Activated T-cell treated with anti-CD3 and anti-CD28 coated beads, Interleukin-2, amount 50 U/mL, for 24 hours (primary cell): ENCODE data around the gene SORL1.
"Not testable (repeated sequence)": the region's sequence is repeated elsewhere in the genome, so short reads cannot be mapped to it uniquely, and the experiment has no call there.

Experiments
- DNase-seq: peaks from one replicate; pipeline ENCODE4 v3.0.0-alpha.2; 2020
- H3K27ac Mint-ChIP-seq: 2 replicates; pipeline ENCODE4 v1.8.0; 2020; ENCODE audit warnings: mild to moderate bottlenecking, mixed read lengths
- H3K27me3 Mint-ChIP-seq: 2 replicates; pipeline ENCODE4 v1.8.0; 2020; ENCODE audit warnings: mixed read lengths
- H3K36me3 Mint-ChIP-seq: 2 replicates; pipeline ENCODE4 v1.8.0; 2020; ENCODE audit warnings: low read depth, mixed read lengths
- H3K4me1 Mint-ChIP-seq: 2 replicates; pipeline ENCODE4 v1.8.0; 2020; ENCODE audit warnings: low read depth, mixed read lengths
- H3K4me3 Mint-ChIP-seq: 2 replicates; pipeline ENCODE4 v1.8.0; 2020; ENCODE audit warnings: mild to moderate bottlenecking, moderate library complexity, mixed read lengths
- H3K9me3 Mint-ChIP-seq: 2 replicates; pipeline ENCODE4 v1.8.0; 2020; ENCODE audit warnings: mixed read lengths

SORL1 gene

GRCh38 chr11:121634889-121635288, 182.8 kb downstream of the SORL1 start:
- no peak overlapping the region for H3K4me3 Mint-ChIP-seq
- peaks cover 36% of the 10 kb centered on the region for H3K36me3 Mint-ChIP-seq
- DNase-seq, result no peak
- no peaks in the 10 kb centered on the region for H3K9me3 Mint-ChIP-seq
- H3K4me1 Mint-ChIP-seq, result no peaks in the 10 kb centered on the region
- no peaks in the 10 kb centered on the region for H3K27me3 Mint-ChIP-seq
- H3K27ac Mint-ChIP-seq, result no peak overlapping the region

DNA sequence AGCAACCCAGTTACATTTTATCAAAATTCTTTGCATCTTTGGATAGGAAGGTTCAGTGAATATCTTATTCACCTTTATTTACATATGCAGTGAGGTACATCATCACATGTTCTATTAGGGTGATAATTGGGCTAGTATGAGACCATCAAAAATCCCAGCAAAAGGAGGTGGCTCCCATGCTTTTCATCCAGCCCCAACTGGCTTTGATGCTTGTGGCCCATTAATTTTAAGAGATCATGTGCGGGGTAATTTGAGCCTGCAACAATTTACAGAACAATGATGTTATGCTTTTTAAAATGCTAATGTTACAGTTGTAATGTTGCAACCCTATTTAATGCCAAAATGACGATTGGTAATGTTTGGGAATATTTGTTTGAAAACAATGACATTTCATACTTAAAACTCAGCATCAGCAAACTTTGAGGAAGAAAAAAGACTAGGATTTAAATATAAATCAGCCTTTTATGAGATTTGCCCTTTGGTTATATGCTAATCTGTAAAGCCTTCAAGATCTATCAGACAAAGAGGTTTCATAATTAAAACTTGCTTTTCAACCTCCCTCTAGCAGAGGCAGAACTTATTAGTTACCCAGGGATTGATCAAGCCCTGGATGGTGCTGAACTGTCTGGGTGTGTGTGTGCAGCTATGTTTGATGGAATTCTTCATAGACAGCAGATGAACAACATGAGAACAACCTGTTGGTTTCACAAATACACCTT, 184.1 kb downstream of the SORL1 start:
- no peak overlapping the region for H3K4me3 Mint-ChIP-seq
- no peak overlapping the region for H3K27ac Mint-ChIP-seq
- DNase-seq, result no peak
- no peaks in the 10 kb centered on the region for H3K27me3 Mint-ChIP-seq
- H3K4me1 Mint-ChIP-seq, result no peaks in the 10 kb centered on the region
- H3K36me3 Mint-ChIP-seq, result peaks cover 24% of the 10 kb centered on the region
- no peaks in the 10 kb centered on the region for H3K9me3 Mint-ChIP-seq

DNA sequence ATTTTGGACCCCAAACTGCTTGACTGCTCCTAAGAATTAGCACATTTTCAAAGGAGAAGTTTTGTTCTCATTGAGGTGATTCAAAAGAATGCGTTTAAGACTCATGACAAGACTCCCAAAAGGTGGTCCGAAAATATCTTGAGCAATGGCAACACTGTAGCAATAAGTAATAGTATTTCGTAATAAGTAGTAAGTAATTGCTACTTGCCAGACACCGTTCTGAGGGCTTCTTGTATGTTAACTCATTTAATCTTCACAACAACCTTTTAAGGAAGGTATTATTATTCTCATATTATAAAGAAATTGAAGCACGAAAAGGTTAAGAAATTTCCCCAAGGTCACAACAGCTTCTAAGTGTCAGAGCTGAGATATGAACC, 184.7 kb downstream of the SORL1 start:
- H3K27me3 Mint-ChIP-seq, result no peaks in the 10 kb centered on the region
- DNase-seq, result no peak
- H3K9me3 Mint-ChIP-seq, result no peaks in the 10 kb centered on the region
- peaks cover 19% of the 10 kb centered on the region for H3K36me3 Mint-ChIP-seq
- H3K4me3 Mint-ChIP-seq, result no peak overlapping the region
- no peaks in the 10 kb centered on the region for H3K4me1 Mint-ChIP-seq
- no peak overlapping the region for H3K27ac Mint-ChIP-seq

DNA sequence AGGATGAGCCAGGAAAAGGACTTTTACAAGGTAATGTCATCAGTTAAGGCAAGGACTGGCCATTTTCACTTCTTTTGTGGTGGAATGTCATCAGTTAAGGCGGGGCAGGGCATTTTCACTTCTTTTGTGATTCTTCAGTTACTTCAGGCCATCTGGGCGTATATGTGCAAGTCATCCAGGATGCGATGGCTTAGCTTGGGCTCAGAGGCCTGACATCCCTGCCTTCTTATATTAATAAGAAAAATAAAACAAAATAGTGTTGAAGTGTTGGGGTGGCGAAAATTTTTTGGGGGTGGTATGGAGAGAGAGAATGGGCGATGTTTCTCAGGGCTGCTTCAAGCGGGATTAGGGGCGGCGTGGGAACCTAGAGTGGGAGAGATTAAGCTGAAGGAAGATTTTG, 185.5 kb downstream of the SORL1 start:
- not testable (repeated sequence) for H3K27ac Mint-ChIP-seq, H3K9me3 Mint-ChIP-seq, H3K4me1 Mint-ChIP-seq, DNase-seq, H3K4me3 Mint-ChIP-seq, H3K27me3 Mint-ChIP-seq
- peaks cover 11% of the 10 kb centered on the region for H3K36me3 Mint-ChIP-seq

GRCh38 chr11:121643479-121644186, 191.5 kb downstream of the SORL1 start:
- no peaks in the 10 kb centered on the region for H3K9me3 Mint-ChIP-seq
- DNase-seq, result no peak
- H3K27ac Mint-ChIP-seq, result no peak overlapping the region
- no peaks in the 10 kb centered on the region for H3K36me3 Mint-ChIP-seq
- H3K4me1 Mint-ChIP-seq, result peaks cover 6% of the 10 kb centered on the region
- no peaks in the 10 kb centered on the region for H3K27me3 Mint-ChIP-seq
- H3K4me3 Mint-ChIP-seq, result no peak overlapping the region

DNA sequence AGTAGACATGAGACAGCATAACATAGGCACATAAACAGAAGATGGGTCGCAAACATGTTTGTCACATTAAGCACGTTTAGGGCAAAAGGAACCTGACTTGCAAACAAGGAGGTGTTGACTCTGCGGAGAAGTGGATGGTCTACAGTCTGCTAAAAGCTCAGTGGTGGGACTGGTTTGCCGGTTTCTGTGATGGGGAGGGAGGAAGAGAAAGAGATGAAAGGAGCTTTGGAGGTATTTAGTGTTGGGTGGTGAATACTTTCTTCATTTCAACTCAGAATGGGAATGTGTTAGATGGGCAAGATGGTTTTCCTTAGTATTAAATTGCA, 192.0 kb downstream of the SORL1 start:
- Mint-ChIP-seq H3K4me3 (no peak overlapping the region), H3K27me3 (no peaks in the 10 kb centered on the region), H3K4me1 (peaks cover 6% of the 10 kb centered on the region), H3K9me3 (no peaks in the 10 kb centered on the region), H3K27ac (no peak overlapping the region), H3K36me3 (no peaks in the 10 kb centered on the region)
- DNase-seq, result no peak

DNA sequence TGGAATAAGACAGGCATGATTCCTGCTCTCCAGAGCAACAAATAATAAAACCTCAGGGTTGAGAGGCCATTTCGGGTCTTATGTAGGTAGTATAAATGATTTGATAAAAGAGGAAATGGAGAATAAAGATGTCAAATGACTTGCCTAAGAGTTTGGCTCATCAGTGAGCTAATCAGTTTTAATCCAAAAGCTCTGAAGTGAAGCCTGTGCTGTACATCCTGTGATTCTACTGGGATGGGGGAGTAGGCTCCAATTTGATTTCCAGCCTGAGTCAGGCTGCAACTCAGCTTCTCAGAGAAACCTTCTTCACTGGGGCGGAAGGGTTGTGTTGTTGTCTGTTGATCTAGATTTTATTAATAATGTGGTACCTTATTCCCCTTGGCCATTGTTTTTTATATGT, 192.9 kb downstream of the SORL1 start:
- H3K4me3 Mint-ChIP-seq, result no peak overlapping the region
- no peaks in the 10 kb centered on the region for H3K9me3 Mint-ChIP-seq
- H3K27ac Mint-ChIP-seq, result no peak overlapping the region
- H3K27me3 Mint-ChIP-seq, result no peaks in the 10 kb centered on the region
- DNase-seq, result no peak
- peaks cover 12% of the 10 kb centered on the region for H3K4me1 Mint-ChIP-seq
- H3K36me3 Mint-ChIP-seq, result no peaks in the 10 kb centered on the region

GRCh38 chr11:121645596-121645995, 193.5 kb downstream of the SORL1 start:
- no peak overlapping the region for H3K4me3 Mint-ChIP-seq
- H3K4me1 Mint-ChIP-seq, result peaks cover 18% of the 10 kb centered on the region

DNA sequence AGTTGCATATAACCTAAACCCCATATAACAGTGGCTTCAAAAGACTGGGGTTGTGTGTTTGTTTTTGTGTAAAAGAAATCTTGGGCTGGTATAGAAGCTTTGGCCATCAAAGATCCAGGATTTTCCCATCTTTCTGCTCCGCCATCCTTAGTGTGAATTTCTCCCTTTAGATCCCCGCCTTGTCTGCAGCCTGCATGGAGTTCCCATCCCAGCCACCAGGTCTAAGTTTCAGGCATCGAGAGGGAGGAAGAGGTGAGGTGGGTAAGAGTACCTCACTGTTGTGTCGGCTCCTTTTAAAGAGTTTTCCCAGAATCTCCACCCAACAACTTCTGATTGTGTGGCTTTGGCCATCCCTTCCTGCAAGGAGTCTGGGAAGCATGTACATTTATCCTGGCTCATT, 196.2 kb downstream of the SORL1 start:
- no peak overlapping the region for H3K27ac Mint-ChIP-seq
- H3K27me3 Mint-ChIP-seq, result no peaks in the 10 kb centered on the region
- no peak for DNase-seq
- no peak overlapping the region for H3K4me3 Mint-ChIP-seq
- no peaks in the 10 kb centered on the region for H3K36me3 Mint-ChIP-seq
- no peaks in the 10 kb centered on the region for H3K9me3 Mint-ChIP-seq
- H3K4me1 Mint-ChIP-seq, result peaks cover 28% of the 10 kb centered on the region

More at GRCh38 chr11:121645596-121645995, 193.5 kb downstream of the SORL1 start:
- Mint-ChIP-seq H3K27me3 (no peaks in the 10 kb centered on the region), H3K36me3 (no peaks in the 10 kb centered on the region), H3K9me3 (no peaks in the 10 kb centered on the region), H3K27ac (no peak overlapping the region)
- DNase-seq, result no peak

DNA sequence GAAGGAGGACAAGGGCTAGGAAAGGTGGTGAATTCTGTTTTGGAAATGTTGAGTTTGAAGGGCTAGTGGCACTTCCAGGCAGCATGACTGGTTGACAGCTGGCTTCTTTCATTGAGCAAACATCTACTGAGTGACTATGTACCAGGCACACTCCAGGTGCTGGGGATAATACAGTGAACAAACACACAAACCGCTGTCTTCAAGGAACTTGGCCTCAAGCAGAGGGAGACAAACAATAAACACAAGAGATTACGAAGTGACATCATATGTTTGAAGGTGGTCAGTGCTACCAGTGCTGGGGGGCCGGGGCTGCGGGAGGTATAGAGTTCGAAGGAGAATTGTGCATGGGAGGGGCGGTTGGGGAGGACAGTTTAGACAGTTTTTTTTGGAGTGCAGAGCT, 197.7 kb downstream of the SORL1 start:
- no peak for DNase-seq
- no peaks in the 10 kb centered on the region for H3K36me3 Mint-ChIP-seq

GRCh38 chr11:121650351-121651256, 198.5 kb downstream of the SORL1 start:
- Mint-ChIP-seq H3K9me3 (no peaks in the 10 kb centered on the region), H3K4me3 (peak overlapping the region; percentile 28)
- DNase-seq, result no peak

More for the DNA sequence above, 197.7 kb downstream of the SORL1 start:
- Mint-ChIP-seq H3K4me1 (peaks cover 24% of the 10 kb centered on the region), H3K27me3 (peaks cover 9% of the 10 kb centered on the region), H3K4me3 (no peak overlapping the region), H3K27ac (peak overlapping the region; percentile 6), H3K9me3 (no peaks in the 10 kb centered on the region)

DNA sequence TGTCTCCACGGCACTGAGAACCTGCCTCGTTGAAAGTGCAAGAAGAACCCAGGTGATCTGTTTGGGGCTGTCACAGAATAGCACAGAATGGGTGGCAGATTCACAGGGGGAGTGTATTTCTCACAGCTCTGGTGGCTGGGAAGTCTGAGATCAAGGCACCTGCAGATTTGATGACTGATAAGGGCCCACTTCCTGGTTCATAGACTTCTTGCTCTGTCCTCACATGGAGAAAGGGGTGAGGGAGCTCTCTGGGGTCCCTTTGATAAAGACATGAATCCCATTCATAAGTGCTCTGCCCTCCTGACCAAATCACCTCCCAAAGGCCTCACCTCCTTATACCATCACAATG, 199.1 kb downstream of the SORL1 start:
- peaks cover 9% of the 10 kb centered on the region for H3K27me3 Mint-ChIP-seq
- peaks cover 36% of the 10 kb centered on the region for H3K4me1 Mint-ChIP-seq
- H3K9me3 Mint-ChIP-seq, result no peaks in the 10 kb centered on the region
- no peak overlapping the region for H3K27ac Mint-ChIP-seq
- no peak for DNase-seq
- H3K4me3 Mint-ChIP-seq, result no peak overlapping the region
- H3K36me3 Mint-ChIP-seq, result no peaks in the 10 kb centered on the region

More at GRCh38 chr11:121650351-121651256, 198.5 kb downstream of the SORL1 start:
- peaks cover 9% of the 10 kb centered on the region for H3K27me3 Mint-ChIP-seq
- no peaks in the 10 kb centered on the region for H3K36me3 Mint-ChIP-seq
- peaks cover 30% of the 10 kb centered on the region for H3K4me1 Mint-ChIP-seq
- peak overlapping the region; percentile 78 for H3K27ac Mint-ChIP-seq

GRCh38 chr11:121652971-121653370, 200.9 kb downstream of the SORL1 start:
- Mint-ChIP-seq H3K27ac (no peak overlapping the region), H3K4me3 (no peak overlapping the region)

DNA sequence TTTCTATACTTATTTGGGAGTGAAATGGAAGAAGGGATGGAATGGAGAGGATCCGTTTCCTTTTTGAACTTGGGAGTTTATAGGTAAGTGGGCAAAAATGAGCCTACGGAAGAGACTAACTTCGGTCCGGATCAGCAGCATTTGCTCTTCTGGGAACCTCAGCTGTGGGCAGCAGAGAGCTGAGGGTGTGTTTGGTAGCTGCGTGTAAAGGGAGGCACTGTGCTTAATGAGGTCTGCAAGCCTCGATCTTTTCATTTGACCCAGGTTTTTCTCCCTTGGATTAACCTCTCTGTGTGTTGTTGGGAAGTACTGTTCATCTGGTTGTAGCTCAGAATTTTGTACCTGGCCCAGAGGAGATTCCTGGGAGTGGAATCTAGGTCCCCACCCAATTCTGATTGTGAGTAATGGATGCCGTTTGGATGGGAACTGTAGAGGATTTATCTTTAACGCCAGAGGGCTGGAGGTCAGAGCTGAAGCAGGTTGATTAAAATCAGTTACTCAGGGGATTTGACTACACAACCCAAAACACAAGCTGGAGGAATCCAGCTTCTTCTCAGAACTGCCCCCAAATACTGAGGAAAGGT, 202.2 kb downstream of the SORL1 start:
- peaks cover 37% of the 10 kb centered on the region for H3K4me1 Mint-ChIP-seq
- DNase-seq, result no peak
- no peak overlapping the region for H3K27ac Mint-ChIP-seq
- peaks cover 9% of the 10 kb centered on the region for H3K27me3 Mint-ChIP-seq
- H3K9me3 Mint-ChIP-seq, result no peaks in the 10 kb centered on the region
- no peak overlapping the region for H3K4me3 Mint-ChIP-seq
- no peaks in the 10 kb centered on the region for H3K36me3 Mint-ChIP-seq

More at GRCh38 chr11:121652971-121653370, 200.9 kb downstream of the SORL1 start:
- Mint-ChIP-seq H3K36me3 (no peaks in the 10 kb centered on the region), H3K9me3 (no peaks in the 10 kb centered on the region), H3K27me3 (peaks cover 9% of the 10 kb centered on the region), H3K4me1 (peaks cover 37% of the 10 kb centered on the region)
- no peak for DNase-seq
